Uterus (tissue), 4 donors: ENCODE measurements around the gene RNASET2. TPM values are rescaled to one million over a fixed set of nuclear protein-coding genes. Genes with fewer than 3 reads are reported as not detected.
"Not testable (repeated sequence)": the region's sequence is repeated elsewhere in the genome, so short reads cannot be mapped to it uniquely, and the experiment has no call there.

ENCODE experiments used
- DNase-seq, 2 donors: peaks; one replicate each; pipeline ENCODE4 v3.0.0-alpha.2; 2019 to 2020
- H3K27ac ChIP-seq, 2 donors: fragments of 200-600 bp; sonication (generic); 1 replicate in 1 of 2; 2 replicates in 1 of 2; pipeline ENCODE4 v1.5.1; 2016 to 2018
- H3K27me3 ChIP-seq, 2 donors: fragments of 200-600 bp; sonication (generic); one replicate each; pipeline ENCODE4 v1.5.1; 2018 to 2019; ENCODE audit warnings: control low read depth in 1 of 2
- H3K36me3 ChIP-seq, 2 donors: fragments of 200-600 bp; sonication (generic); one replicate each; pipeline ENCODE4 v1.5.1; 2019; ENCODE audit warnings: control low read depth in 1 of 2
- H3K4me1 ChIP-seq, 2 donors: fragments of 200-600 bp; sonication (generic); one replicate each; pipeline ENCODE4 v1.5.1; 2018 to 2019; ENCODE audit warnings: control low read depth in 1 of 2
- H3K4me3 ChIP-seq, 2 donors: fragments of 200-600 bp; sonication (generic); 1 replicate in 1 of 2; 2 replicates in 1 of 2; pipeline ENCODE4 v1.5.1; 2018 to 2019; ENCODE audit warnings: mild to moderate bottlenecking in 1 of 2
- H3K9me3 ChIP-seq, 2 donors: fragments of 200-600 bp; sonication (generic); one replicate each; pipeline ENCODE4 v1.5.1; 2019; ENCODE audit warnings: control low read depth in 1 of 2
- POLR2A ChIP-seq, 2 donors: fragments of 450-650 bp; IDR thresholded peaks; one replicate each; pipeline ENCODE4 v1.6.1; 2016; ENCODE audit warnings: antibody characterized with exemption in 2 of 2, mild to moderate bottlenecking in 1 of 2, moderate library complexity in 1 of 2
- intact Hi-C: fragments of 100-400 bp; cut with DNase I; formaldehyde crosslinking; loops from one replicate; pipeline ENCODE4 v1.15.1; 2023; ENCODE audit warnings: low total_unique reads
- total RNA-seq, 4 donors: library from RNA; depleted of rRNA in 3 of 4; stranded (reverse); fragments of >200 nt in 3 of 4; gene quantifications; one replicate each; pipeline versions ENCODE4 v1.1.0 to v1.2.4, GENCODE V29; 2014 to 2023
- TF ChIP-seq, protein P1 (sequence below), 4 experiments: fragments of 200-600 bp in 2 of 4; fragments of 450-650 bp in 2 of 4; sonication (generic) in 2 of 4; IDR thresholded peaks; one replicate each; pipeline ENCODE4 v1.5.1; 2016 to 2019; ENCODE audit warnings: antibody characterized with exemption in 4 of 4, mild to moderate bottlenecking in 2 of 4, moderate library complexity in 1 of 4
- donor health status: DM: yes; HTN: yes; CAD: no.

The RNASET2 gene
- total RNA-seq, 4 donors from 2014 or later, result 22.0 to 184 (median 30.3) TPM

DNA sequence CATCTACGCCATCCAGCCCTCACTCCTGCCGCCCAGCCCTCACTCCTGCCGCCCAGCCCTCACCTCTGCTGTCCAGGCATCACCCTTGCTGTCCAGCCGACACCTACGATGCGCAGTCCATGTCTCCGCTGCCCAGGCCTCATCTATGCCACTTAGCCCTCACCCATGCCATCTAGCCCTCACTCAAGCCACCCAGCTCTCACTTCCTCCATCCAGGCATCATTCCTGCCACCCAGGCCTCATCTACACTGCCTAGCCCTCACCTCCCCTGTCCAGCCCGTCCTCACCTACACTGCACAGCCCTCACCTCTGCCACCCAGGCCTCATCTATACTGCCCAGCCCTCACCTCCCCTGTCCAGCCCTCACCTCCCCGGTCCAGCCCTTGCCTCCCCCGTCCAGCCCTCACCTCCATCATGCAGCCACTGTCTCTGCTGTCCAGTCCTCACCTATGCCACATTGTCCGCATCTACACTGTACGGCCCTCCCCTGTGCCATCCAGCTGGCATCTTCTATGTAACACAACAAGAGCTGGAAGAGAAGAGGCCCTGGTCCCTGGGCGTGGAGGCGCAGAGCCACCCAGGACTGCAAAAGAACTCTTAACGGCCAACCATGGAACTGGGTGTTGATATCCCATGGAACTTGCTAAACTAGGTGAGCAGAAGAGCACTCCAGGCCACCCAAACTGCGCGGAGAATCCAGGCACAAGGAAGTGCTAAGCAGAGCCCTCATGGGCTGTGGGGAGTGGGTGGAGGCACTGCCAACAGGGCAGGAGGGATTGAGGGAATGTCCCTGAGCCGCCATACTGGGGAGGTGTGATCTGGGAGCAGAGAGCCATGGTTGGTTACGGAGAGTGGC, 31.0 kb downstream of the RNASET2 start:
- H3K4me1 ChIP-seq, result no peaks in the 10 kb centered on the region
- no peak overlapping the region for H3K4me3 ChIP-seq
- DNase-seq, result peak in 1 of 2 donors; percentile 7
- TF ChIP-seq, protein P1, sequence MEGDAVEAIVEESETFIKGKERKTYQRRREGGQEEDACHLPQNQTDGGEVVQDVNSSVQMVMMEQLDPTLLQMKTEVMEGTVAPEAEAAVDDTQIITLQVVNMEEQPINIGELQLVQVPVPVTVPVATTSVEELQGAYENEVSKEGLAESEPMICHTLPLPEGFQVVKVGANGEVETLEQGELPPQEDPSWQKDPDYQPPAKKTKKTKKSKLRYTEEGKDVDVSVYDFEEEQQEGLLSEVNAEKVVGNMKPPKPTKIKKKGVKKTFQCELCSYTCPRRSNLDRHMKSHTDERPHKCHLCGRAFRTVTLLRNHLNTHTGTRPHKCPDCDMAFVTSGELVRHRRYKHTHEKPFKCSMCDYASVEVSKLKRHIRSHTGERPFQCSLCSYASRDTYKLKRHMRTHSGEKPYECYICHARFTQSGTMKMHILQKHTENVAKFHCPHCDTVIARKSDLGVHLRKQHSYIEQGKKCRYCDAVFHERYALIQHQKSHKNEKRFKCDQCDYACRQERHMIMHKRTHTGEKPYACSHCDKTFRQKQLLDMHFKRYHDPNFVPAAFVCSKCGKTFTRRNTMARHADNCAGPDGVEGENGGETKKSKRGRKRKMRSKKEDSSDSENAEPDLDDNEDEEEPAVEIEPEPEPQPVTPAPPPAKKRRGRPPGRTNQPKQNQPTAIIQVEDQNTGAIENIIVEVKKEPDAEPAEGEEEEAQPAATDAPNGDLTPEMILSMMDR (IDR thresholded peaks at IDR 0.05), result no peak
- no peak for TF ChIP-seq POLR2A (IDR thresholded peaks at IDR 0.05)
- no peak overlapping the region for H3K27ac ChIP-seq
- no peaks in the 10 kb centered on the region for H3K27me3 ChIP-seq
- intact Hi-C loops, result no loop called here
- no peaks in the 10 kb centered on the region for H3K9me3 ChIP-seq
- no peaks in the 10 kb centered on the region for H3K36me3 ChIP-seq

- DNase-seq, result no peak
- Histone ChIP-seq H3K4me1 (no peaks in the 10 kb centered on the region), H3K27me3 (no peaks in the 10 kb centered on the region), H3K4me3 (no peak overlapping the region), H3K9me3 (no peaks in the 10 kb centered on the region), H3K27ac (no peak overlapping the region), H3K36me3 (no peaks in the 10 kb centered on the region)
- no peak for TF ChIP-seq POLR2A (IDR thresholded peaks at IDR 0.05)
- TF ChIP-seq, protein P1 (IDR thresholded peaks at IDR 0.05), result no peak
- intact Hi-C loops, result no loop called here
These were observed 31.8 kb downstream of the RNASET2 start for GRCh38 chr6:166924531-166924930.

DNA sequence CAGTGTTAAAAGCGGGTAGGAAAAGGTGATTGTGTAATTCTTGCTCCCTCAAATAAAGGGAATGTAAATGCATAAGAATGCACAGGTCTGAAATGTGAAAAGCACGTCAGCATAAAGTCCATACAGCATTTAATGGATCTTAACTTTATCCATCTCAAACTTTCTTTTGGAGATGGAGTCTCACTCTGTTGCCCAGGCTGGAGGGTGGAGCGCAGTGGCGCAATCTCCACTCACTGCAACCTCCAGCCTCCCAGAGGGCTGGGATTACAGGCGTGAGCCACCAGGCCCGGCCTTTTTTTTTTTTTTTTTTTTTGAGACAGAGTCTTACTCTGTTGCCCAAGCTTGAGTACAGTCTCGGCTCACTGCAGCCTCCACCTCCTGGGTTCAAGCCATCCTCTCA, 33.4 kb downstream of the RNASET2 start:
- Histone ChIP-seq H3K36me3 (no peaks in the 10 kb centered on the region), H3K27ac (no peak overlapping the region), H3K4me1 (no peaks in the 10 kb centered on the region), H3K9me3 (no peaks in the 10 kb centered on the region), H3K27me3 (no peaks in the 10 kb centered on the region), H3K4me3 (no peak overlapping the region)
- no peak for TF ChIP-seq POLR2A (IDR thresholded peaks at IDR 0.05)
- TF ChIP-seq, protein P1 (IDR thresholded peaks at IDR 0.05), result no peak
- intact Hi-C loops, result no loop called here
- no peak for DNase-seq

- Histone ChIP-seq H3K4me3 (no peak overlapping the region), H3K36me3 (no peaks in the 10 kb centered on the region), H3K9me3 (no peaks in the 10 kb centered on the region), H3K27me3 (no peaks in the 10 kb centered on the region), H3K27ac (no peak overlapping the region), H3K4me1 (no peaks in the 10 kb centered on the region)
- no peak for TF ChIP-seq POLR2A (IDR thresholded peaks at IDR 0.05)
- TF ChIP-seq, protein P1 (IDR thresholded peaks at IDR 0.05), result no peak
- no peak for DNase-seq
- intact Hi-C loops, result no loop called here
These were observed 34.8 kb downstream of the RNASET2 start for GRCh38 chr6:166921570-166921969.

DNA sequence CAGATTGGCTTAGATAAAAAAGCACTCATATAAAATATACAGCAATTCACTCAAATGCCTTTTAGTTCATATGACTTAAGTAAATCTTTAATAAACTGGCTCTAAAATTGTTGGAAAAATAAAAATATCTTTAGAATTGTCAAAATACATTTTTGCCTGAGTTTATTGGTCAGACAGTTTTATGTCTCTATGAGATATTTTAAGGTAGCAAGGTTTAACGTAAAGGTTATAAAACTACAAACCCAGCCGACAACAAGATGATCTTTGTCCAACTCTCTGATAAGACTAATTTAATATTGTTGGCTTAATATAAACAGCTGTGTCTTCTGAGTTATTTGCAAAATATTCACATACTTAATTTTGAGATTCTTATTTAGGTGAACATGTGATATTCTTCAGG, 39.5 kb downstream of the RNASET2 start:
- Histone ChIP-seq H3K4me1 (no peaks in the 10 kb centered on the region), H3K9me3 (peaks cover 0 to 6% of the 10 kb centered on the region in 2 donors), H3K27me3 (no peaks in the 10 kb centered on the region), H3K36me3 (no peaks in the 10 kb centered on the region), H3K27ac (no peak overlapping the region), H3K4me3 (no peak overlapping the region)
- intact Hi-C loops, result no loop called here
- no peak for TF ChIP-seq POLR2A (IDR thresholded peaks at IDR 0.05)
- TF ChIP-seq, protein P1 (IDR thresholded peaks at IDR 0.05), result no peak
- DNase-seq, result no peak

DNA sequence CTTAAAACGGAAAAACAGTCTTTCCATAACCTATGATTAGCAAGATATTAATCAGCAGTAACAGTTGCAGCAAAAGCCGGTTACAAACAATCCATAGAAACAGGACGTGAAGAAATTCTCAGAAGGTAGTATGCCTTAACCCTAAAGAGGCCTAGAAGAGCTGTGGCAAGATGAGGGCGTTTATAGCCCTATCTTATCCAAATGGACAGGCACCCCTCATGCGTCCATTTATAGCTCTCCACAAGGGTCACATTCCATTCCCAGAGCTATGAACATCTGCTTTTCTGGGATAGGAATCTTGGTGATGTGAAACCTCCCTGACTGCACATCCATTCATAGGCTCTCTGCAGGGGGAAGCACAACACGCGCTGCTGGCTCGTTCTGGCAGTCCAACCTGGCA, 40.9 kb downstream of the RNASET2 start:
- DNase-seq, H3K9me3 ChIP-seq, intact Hi-C loops, H3K4me3 ChIP-seq, H3K27ac ChIP-seq, H3K4me1 ChIP-seq, H3K27me3 ChIP-seq, H3K36me3 ChIP-seq: not testable (repeated sequence)

DNA sequence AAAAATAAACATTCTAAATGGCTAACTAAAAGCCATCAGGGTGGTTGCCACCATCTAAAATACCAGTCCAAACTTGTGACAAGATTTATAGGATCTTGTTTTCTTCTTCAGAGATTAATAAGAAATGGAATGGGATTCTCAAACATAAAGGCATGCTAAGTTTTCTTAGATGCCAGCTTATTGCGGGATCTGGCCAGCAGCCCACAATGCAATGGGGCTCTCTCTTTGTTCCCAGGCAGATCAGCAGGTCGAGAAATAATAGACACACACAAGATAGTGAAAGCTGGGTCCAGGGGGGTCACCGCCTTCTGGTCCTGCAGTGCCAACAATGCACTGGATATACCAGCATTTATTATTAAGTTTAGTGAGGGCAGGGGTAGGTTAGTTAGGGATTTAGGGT, 41.4 kb downstream of the RNASET2 start:
- intact Hi-C loops, result not testable (repeated sequence)

More for the DNA sequence above, 41.4 kb downstream of the RNASET2 start:
- not testable (repeated sequence) for H3K27ac ChIP-seq, H3K27me3 ChIP-seq, H3K4me1 ChIP-seq, H3K9me3 ChIP-seq, H3K36me3 ChIP-seq, H3K4me3 ChIP-seq, DNase-seq
